Fibroblast of the conjunctiva (primary cell): Measurements from ENCODE around the gene DGUOK.
A peak's percentile ranks its signal among the peaks of the same experiment; 100 is the strongest.
"Not testable (repeated sequence)": the region's sequence is repeated elsewhere in the genome, so short reads cannot be mapped to it uniquely, and the experiment has no call there.

Experiments
- DNase-seq: peaks from one replicate; pipeline ENCODE4 v3.0.0-alpha.2; 2010; ENCODE audit warnings: low read depth

The DGUOK gene

GRCh38 chr2:73926493-73927327, at the start of gene DGUOK:
Gene DGUOK, plus strand, starts transcription at chr2:73926880. Its CDS starts 31 bp downstream, at chr2:73926911.
- DNase-seq: peak; percentile 98

GRCh38 chr2:73877071-73877802, 49.4 kb upstream of the DGUOK start:
- no peak for DNase-seq

GRCh38 chr2:73877984-73878383, 48.7 kb upstream of the DGUOK start:
- not testable (repeated sequence) for DNase-seq

GRCh38 chr2:73885406-73885805, 41.3 kb upstream of the DGUOK start:
- DNase-seq: no peak

GRCh38 chr2:73886357-73886756, 40.3 kb upstream of the DGUOK start:
- no peak for DNase-seq

GRCh38 chr2:73887596-73888353, 38.9 kb upstream of the DGUOK start:
- not testable (repeated sequence) for DNase-seq

GRCh38 chr2:73888388-73888787, 38.3 kb upstream of the DGUOK start:
- no peak for DNase-seq

- no peak for DNase-seq
Observed at GRCh38 chr2:73889206-73889605, 37.5 kb upstream of the DGUOK start.

GRCh38 chr2:73890301-73891092, 36.2 kb upstream of the DGUOK start:
- DNase-seq: no peak

- no peak for DNase-seq
Observed at GRCh38 chr2:73891276-73891901, 35.3 kb upstream of the DGUOK start.

GRCh38 chr2:73892631-73893329, 33.9 kb upstream of the DGUOK start, which contains the start of gene ACTG2:
Gene ACTG2, plus strand, starts transcription at chr2:73893008. Its CDS starts 8,304 bp downstream, at chr2:73901312.
- peak; percentile 18 for DNase-seq

- no peak for DNase-seq
Observed at GRCh38 chr2:73893764-73894474, 32.8 kb upstream of the DGUOK start.

- DNase-seq: no peak
Observed at GRCh38 chr2:73894475-73894850, 32.2 kb upstream of the DGUOK start.

- DNase-seq: no peak
Observed at GRCh38 chr2:73894877-73895276, 31.8 kb upstream of the DGUOK start.

GRCh38 chr2:73895473-73895872, 31.2 kb upstream of the DGUOK start:
- no peak for DNase-seq

- peak; percentile 68 for DNase-seq
Observed at GRCh38 chr2:73896362-73897239, 30.1 kb upstream of the DGUOK start.

GRCh38 chr2:73897240-73897583, 29.5 kb upstream of the DGUOK start:
- DNase-seq: no peak

GRCh38 chr2:73897934-73898333, 28.7 kb upstream of the DGUOK start:
- DNase-seq: no peak

GRCh38 chr2:73899801-73900336, 26.8 kb upstream of the DGUOK start:
- DNase-seq: no peak
